Panc1 (cell line): ENCODE results near the gene PLXND1. TPM values are rescaled to one million over a fixed set of nuclear protein-coding genes. Genes with fewer than 3 reads are reported as not detected.

ENCODE experiments used
- ATAC-seq: fragments of 200-7000 bp; cut with Tn5 transposase; 2 replicates; pipeline ENCODE4 v1.9.1; 2020; ENCODE audit warnings: mild to moderate bottlenecking, moderate library complexity
- BruUV-seq: library from RNA; stranded (reverse); fragments of 400-500 nt; replicated peaks from 2 replicates; lab custom pipeline; 2021; lab: Mats Ljungman, UMichigan
- CTCF ChIA-PET: fragments of 300-600 bp; sonication (Branson Sonifier 250); formaldehyde crosslinking; loops from one replicate; lab custom pipeline; 2022; ENCODE audit warnings: antibody characterized with exemption; lab: Charles Lee
- POLR2A ChIA-PET: fragments of 300-600 bp; sonication (Branson Sonifier 250); formaldehyde crosslinking; loops from one replicate; lab custom pipeline; 2022; ENCODE audit warnings: antibody characterized with exemption; lab: Charles Lee
- DNase-seq: peaks from one replicate; pipeline ENCODE4 v3.0.0-alpha.2; 2010; ENCODE audit warnings: low read depth, low spot score
- H3K27ac ChIP-seq: 2 replicates; pipeline ENCODE4 v1.5.1; 2011; ENCODE audit warnings: mild to moderate bottlenecking, low read length, inconsistent platforms
- H3K27me3 ChIP-seq: fragments of 200-500 bp; sonication (Bioruptor generic); 2 replicates; pipeline ENCODE4 v1.6.0; 2014; ENCODE audit warnings: low read length, inconsistent platforms; ENCODE audit not compliant: control insufficient read depth, insufficient read depth
- H3K36me3 ChIP-seq: fragments of 200-500 bp; sonication (Bioruptor generic); 2 replicates; pipeline ENCODE4 v1.5.1; 2014; ENCODE audit warnings: inconsistent platforms, mild to moderate bottlenecking, low read length, moderate library complexity; ENCODE audit not compliant: control insufficient read depth, insufficient read depth
- H3K4me1 ChIP-seq: 2 replicates; pipeline ENCODE4 v1.5.1; 2011; ENCODE audit warnings: inconsistent platforms, mild to moderate bottlenecking, low read length, moderate library complexity; ENCODE audit not compliant: control insufficient read depth, insufficient read depth
- H3K4me3 ChIP-seq, 2 experiments: 2 replicates each; pipeline ENCODE4 v1.5.1; 2011 to 2012; ENCODE audit warnings: low read depth in 2 of 2, low read length in 2 of 2, mild to moderate bottlenecking in 2 of 2, inconsistent platforms in 1 of 2, moderate library complexity in 1 of 2
- H3K9me3 ChIP-seq: fragments of 200-500 bp; sonication (Bioruptor generic); 2 replicates; pipeline ENCODE4 v1.5.1; 2014; ENCODE audit warnings: low read depth, mild to moderate bottlenecking, inconsistent platforms, low read length, moderate library complexity; ENCODE audit not compliant: control insufficient read depth, insufficient read depth
- POLR2AphosphoS5 ChIP-seq: IDR thresholded peaks from 2 replicates; pipeline ENCODE4 v1.6.1; 2012; ENCODE audit warnings: mild to moderate bottlenecking, low read depth, low read length, moderate library complexity
- SIN3A ChIP-seq: IDR thresholded peaks from 2 replicates; pipeline ENCODE4 v1.6.1; 2012; ENCODE audit warnings: low read depth, mild to moderate bottlenecking, low read length, moderate library complexity, borderline replicate concordance; ENCODE audit not compliant: insufficient read depth
- TCF7L2 ChIP-seq: IDR thresholded peaks from 2 replicates; pipeline ENCODE4 v1.6.1; 2011; ENCODE audit warnings: mild to moderate bottlenecking, low read depth, low read length, inconsistent platforms
- in situ Hi-C: cut with HindIII; loops from 2 replicates; pipeline ENCODE4 v1.10.0; 2016; ENCODE audit warnings: low sequenced_read_pairs, low pct_unique_long_range_greater_than_20kb
- intact Hi-C: fragments of 100-400 bp; cut with micrococcal nuclease; formaldehyde crosslinking; loops from one replicate; pipeline ENCODE4 v1.10.0; 2022; ENCODE audit not compliant: unreplicated experiment
- total RNA-seq: library from RNA; stranded (reverse); gene quantifications from one replicate; pipeline ENCODE4 v1.2.1, GENCODE V29; 2021; ENCODE audit not compliant: unreplicated experiment
- TF ChIP-seq, protein P1 (sequence below), 2 experiments: IDR thresholded peaks; 2 replicates each; pipeline ENCODE4 v1.6.1; 2011 to 2012; ENCODE audit warnings: low read depth in 2 of 2, control low read depth in 1 of 2, low read length in 1 of 2, mild to moderate bottlenecking in 1 of 2, moderate library complexity in 1 of 2; ENCODE audit not compliant: insufficient read depth in 1 of 2
- TF ChIP-seq, protein P2 (sequence below): fragments of 450-650 bp; IDR thresholded peaks from 2 replicates; pipeline ENCODE4 v1.5.1; 2017; ENCODE audit warnings: mild to moderate bottlenecking

The PLXND1 gene
- total RNA-seq, 1 experiment from 2014 or later = 248 TPM

DNA sequence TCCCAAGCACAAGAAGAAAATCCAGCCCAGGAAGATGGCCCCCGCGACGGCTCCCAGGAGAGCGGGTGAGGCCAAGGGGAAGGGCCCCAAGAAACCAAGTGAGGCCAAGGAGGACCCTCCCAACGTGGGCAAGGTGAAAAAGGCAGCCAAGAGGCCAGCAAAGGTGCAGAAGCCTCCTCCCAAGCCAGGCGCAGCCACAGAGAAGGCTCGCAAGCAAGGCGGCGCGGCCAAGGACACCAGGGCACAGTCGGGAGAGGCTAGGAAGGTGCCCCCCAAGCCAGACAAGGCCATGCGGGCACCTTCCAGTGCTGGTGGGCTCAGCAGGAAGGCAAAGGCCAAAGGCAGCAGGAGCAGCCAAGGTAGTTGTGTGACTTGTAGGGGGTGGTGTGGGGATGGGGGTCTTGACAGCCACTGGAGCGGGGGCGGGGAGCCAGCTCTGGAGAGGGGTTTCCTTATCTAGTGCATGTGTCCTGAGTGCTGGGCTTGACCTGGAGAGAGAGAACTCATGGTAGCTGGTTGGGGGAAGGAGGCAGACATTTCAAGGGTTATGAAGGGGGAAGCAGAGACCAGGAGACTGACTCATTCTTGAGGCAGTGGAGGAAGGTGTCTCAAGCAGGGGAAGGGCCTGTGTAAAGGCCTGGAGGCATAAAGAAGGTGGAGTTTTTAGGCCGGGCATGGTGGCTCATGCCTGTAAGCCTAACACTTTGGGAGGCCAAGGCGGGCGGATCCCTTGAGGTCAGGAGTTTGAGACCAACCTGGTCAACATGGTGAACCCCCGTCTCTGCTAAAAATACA lies 57.3 kb downstream of the PLXND1 start:
- ATAC-seq (no peak), DNase-seq (no peak)
- TF ChIP-seq SIN3A (no peak), TCF7L2 (no peak), POLR2AphosphoS5 (no peak)
- TF ChIP-seq, protein P1, sequence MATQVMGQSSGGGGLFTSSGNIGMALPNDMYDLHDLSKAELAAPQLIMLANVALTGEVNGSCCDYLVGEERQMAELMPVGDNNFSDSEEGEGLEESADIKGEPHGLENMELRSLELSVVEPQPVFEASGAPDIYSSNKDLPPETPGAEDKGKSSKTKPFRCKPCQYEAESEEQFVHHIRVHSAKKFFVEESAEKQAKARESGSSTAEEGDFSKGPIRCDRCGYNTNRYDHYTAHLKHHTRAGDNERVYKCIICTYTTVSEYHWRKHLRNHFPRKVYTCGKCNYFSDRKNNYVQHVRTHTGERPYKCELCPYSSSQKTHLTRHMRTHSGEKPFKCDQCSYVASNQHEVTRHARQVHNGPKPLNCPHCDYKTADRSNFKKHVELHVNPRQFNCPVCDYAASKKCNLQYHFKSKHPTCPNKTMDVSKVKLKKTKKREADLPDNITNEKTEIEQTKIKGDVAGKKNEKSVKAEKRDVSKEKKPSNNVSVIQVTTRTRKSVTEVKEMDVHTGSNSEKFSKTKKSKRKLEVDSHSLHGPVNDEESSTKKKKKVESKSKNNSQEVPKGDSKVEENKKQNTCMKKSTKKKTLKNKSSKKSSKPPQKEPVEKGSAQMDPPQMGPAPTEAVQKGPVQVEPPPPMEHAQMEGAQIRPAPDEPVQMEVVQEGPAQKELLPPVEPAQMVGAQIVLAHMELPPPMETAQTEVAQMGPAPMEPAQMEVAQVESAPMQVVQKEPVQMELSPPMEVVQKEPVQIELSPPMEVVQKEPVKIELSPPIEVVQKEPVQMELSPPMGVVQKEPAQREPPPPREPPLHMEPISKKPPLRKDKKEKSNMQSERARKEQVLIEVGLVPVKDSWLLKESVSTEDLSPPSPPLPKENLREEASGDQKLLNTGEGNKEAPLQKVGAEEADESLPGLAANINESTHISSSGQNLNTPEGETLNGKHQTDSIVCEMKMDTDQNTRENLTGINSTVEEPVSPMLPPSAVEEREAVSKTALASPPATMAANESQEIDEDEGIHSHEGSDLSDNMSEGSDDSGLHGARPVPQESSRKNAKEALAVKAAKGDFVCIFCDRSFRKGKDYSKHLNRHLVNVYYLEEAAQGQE (IDR thresholded peaks at IDR 0.05; ENCODE audit: insufficient read depth in 1 of 2, low read depth in 2 of 2, low read length in 1 of 2) = no peak
- TF ChIP-seq, protein P2, sequence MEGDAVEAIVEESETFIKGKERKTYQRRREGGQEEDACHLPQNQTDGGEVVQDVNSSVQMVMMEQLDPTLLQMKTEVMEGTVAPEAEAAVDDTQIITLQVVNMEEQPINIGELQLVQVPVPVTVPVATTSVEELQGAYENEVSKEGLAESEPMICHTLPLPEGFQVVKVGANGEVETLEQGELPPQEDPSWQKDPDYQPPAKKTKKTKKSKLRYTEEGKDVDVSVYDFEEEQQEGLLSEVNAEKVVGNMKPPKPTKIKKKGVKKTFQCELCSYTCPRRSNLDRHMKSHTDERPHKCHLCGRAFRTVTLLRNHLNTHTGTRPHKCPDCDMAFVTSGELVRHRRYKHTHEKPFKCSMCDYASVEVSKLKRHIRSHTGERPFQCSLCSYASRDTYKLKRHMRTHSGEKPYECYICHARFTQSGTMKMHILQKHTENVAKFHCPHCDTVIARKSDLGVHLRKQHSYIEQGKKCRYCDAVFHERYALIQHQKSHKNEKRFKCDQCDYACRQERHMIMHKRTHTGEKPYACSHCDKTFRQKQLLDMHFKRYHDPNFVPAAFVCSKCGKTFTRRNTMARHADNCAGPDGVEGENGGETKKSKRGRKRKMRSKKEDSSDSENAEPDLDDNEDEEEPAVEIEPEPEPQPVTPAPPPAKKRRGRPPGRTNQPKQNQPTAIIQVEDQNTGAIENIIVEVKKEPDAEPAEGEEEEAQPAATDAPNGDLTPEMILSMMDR = no peak
- Histone ChIP-seq H3K27ac (no peak overlapping the region), H3K4me3 (no peak overlapping the region), H3K4me1 (no peaks in the 10 kb centered on the region), H3K36me3 (no peaks in the 10 kb centered on the region), H3K27me3 (no peaks in the 10 kb centered on the region), H3K9me3 (no peaks in the 10 kb centered on the region)
- POLR2A ChIA-PET = no interaction called here
- CTCF ChIA-PET = no interaction called here
- intact Hi-C loops = no loop called here
- no TSS peak for BruUV-seq
- in situ Hi-C loops = no loop called here

DNA sequence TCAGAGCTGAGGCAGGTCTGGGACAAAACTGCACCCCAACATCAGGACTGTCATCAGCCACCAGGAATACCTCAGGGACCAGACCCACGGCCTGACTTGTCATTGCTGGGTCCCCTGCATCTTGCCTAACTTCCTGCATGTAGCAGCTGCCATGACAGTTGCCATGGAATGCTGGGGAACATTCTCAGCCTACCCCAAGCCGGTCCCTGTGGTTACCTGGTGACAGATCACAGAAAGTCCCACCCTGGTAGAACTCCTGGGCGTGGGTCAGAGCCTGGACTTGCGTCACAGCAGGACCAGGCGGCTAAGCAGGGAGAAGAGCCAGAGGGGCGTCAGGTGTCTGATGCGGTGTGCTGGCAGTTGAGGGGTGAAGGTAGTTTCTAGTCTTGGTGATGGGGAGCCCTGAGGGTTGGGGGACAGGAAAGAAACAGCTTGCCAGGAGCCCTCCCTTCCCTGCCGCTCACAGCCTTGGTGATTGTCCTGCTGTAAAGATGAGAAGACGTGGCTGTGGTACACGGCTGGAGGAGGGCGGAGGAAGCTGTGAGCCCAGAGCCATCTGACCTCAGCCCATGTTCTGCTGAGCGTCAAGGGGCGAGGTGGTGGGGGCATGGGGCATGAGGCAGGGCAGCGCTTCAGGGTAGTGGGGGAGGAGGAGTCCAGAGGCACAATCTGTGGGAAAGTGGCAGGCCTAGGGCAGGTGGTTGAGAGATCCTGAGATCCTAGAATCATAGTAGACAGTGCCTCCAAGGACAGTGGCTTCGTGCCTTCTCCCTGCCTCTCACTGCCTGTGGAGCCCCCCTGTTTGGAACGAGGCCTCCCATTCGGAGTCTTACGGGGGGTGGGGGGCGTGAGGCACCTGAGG lies 58.1 kb downstream of the PLXND1 start:
- H3K27ac ChIP-seq = no peak overlapping the region
- ATAC-seq = no peak
- H3K9me3 ChIP-seq = no peaks in the 10 kb centered on the region
- H3K4me3 ChIP-seq = no peak overlapping the region
- no peaks in the 10 kb centered on the region for H3K4me1 ChIP-seq
- in situ Hi-C loops (no loop called here), intact Hi-C loops (no loop called here)
- no peaks in the 10 kb centered on the region for H3K27me3 ChIP-seq
- no TSS peak for BruUV-seq
- POLR2A ChIA-PET = no interaction called here
- no peak for TF ChIP-seq TCF7L2
- TF ChIP-seq, protein P1 (IDR thresholded peaks at IDR 0.05; ENCODE audit: insufficient read depth in 1 of 2, low read depth in 2 of 2, low read length in 1 of 2) = no peak
- no peak for TF ChIP-seq POLR2AphosphoS5
- TF ChIP-seq, protein P2 = no peak
- TF ChIP-seq SIN3A = no peak
- DNase-seq = no peak
- CTCF ChIA-PET = no interaction called here
- H3K36me3 ChIP-seq = no peaks in the 10 kb centered on the region
